RWPE1 (cell line): ENCODE results near the gene CFD.

Experiments
- CTCF ChIA-PET: fragments of 350-600 bp; sonication (Branson Sonifier 250); formaldehyde crosslinking; extraction: SDS; loops from one replicate; lab custom pipeline; 2021; lab: Yijun Ruan, JAX
- POLR2A ChIA-PET: fragments of 400-600 bp; formaldehyde crosslinking; extraction: SDS; loops from one replicate; lab custom pipeline; 2020; ENCODE audit warnings: antibody characterized with exemption; ENCODE audit not compliant: low non-redundant PET; lab: Yijun Ruan, JAX
- DNase-seq: peaks from one replicate; pipeline ENCODE4 v3.0.0; 2012; ENCODE audit warnings: low spot score
- H3K27ac ChIP-seq: fragments of 450-650 bp; 2 replicates; pipeline ENCODE4 v1.5.1; 2017
- CTCF ChIP-seq: fragments of 450-650 bp; conservative IDR thresholded peaks from 2 replicates; pipeline ENCODE4 v1.5.1; 2017; ENCODE audit warnings: low read depth, mild to moderate bottlenecking

CFD gene

GRCh38 chr19:904545-904944 is 45.1 kb downstream of the CFD start:
- DNase-seq: no peak
- TF ChIP-seq CTCF: no peak
- ChIA-PET CTCF (interaction anchor here (0.7 to 1.2 kb wide), 2 partner anchors 79 to 502 kb away, joined by 6 to 7 read pairs; no protein-coding TSS in a partner anchor), POLR2A (no interaction called here)
- peak overlapping the region; percentile 59 for H3K27ac ChIP-seq

DNA sequence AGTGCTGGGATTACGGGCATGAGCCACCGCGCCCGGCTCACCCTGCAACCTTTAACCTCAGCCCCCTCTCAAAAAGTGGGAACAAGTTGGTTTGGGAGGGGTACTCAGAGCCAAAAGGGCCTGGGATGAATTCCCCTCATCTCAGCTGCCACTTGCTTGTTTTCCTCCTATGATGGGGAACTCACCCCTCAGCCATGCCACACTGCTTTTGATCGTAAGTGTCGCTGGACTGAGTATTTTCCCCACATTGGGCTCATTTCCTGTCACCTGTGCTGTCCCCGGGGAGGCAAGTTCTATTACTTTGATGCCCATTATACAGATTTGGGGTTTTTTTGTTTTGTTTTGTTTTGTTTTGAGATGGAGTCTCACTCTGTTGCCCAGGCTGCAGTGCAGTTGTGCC is 47.0 kb downstream of the CFD start:
- TF ChIP-seq CTCF: no peak
- ChIA-PET POLR2A (no interaction called here), CTCF (interaction anchor here (0.6 kb wide), 1 partner anchor 73 kb away, joined by 3 read pairs; no protein-coding TSS in a partner anchor)
- H3K27ac ChIP-seq: peak overlapping the region; percentile 91; the same call in 1 of the 2 replicates
- DNase-seq: no peak

DNA sequence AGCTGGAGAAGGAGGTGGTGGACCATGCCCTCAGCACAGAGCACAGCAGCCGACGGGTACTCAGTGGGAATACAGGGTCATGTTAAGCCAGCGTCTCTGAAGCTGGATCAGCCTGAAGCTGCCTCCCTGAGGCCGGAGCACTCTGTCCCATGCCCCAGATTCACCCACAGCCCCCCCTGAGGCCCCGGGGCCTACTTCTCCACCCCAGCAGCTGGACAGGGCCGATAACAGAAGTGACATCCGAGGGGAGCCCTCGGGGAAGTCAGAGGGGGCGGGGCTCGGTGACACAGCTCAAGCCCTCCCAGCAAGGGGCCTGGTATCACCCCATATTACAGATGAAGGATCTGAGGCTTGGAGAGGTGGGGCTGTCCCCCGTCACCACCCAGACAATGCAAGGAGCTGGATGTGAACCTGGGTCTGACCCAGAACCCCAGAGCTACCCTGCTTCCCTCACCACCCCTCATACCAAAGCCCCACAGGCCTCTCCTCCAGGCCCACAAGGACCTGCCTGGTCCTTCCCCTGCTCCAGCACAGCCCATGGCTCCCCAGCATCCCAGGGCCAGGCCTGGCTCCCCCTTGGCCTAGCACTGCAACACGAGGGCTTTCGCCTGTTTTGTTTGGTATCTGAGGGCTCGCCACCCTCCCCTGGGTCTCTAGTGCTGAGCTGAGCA is 47.9 kb downstream of the CFD start:
- CTCF ChIA-PET: interaction anchor here (1.1 kb wide), 1 partner anchor 14 kb away, joined by 3 read pairs; the partner anchor contains the start of genes MED16 and RNU6-9
- peak overlapping the region; percentile 91 for H3K27ac ChIP-seq

GRCh38 chr19:911197-912033 is 52.0 kb downstream of the CFD start:
- no peak for DNase-seq
- ChIA-PET CTCF (no interaction called here), POLR2A (no interaction called here)
- no peak for TF ChIP-seq CTCF
- H3K27ac ChIP-seq: peak overlapping the region; percentile 91

More for the DNA sequence above, 47.9 kb downstream of the CFD start:
- POLR2A ChIA-PET: no interaction called here
- DNase-seq: no peak
- TF ChIP-seq CTCF: no peak

GRCh38 chr19:912181-913079 is 53.0 kb downstream of the CFD start:
- CTCF ChIA-PET: no interaction called here
- peak; percentile 55 for DNase-seq
- no peak for TF ChIP-seq CTCF
- POLR2A ChIA-PET: no interaction called here
- H3K27ac ChIP-seq: peak overlapping the region; percentile 91
